Naive B cell (primary cell): ENCODE results near the gene FRY. TPM values are rescaled to one million over a fixed set of nuclear protein-coding genes. Genes with fewer than 3 reads are reported as not detected.
A peak's percentile ranks its signal among the peaks of the same experiment; 100 is the strongest.

ENCODE experiments used
- ATAC-seq, 2 donors: fragments of 150-1000 bp; cut with Tn5 transposase; 2 replicates each; pipeline ENCODE4 v1.10.0; 2021; ENCODE audit warnings: low read depth in 2 of 2, mild to moderate bottlenecking in 2 of 2, moderate library complexity in 2 of 2
- DNase-seq: peaks from one replicate; pipeline ENCODE4 v3.0.0; 2022
- H3K27ac Mint-ChIP-seq, 6 donors: one replicate each; pipeline ENCODE4 v1.8.0; 2020 to 2022; ENCODE audit warnings: mild to moderate bottlenecking in 6 of 6, mixed read lengths in 6 of 6, moderate library complexity in 5 of 6, inconsistent platforms in 2 of 6
- H3K27me3 Mint-ChIP-seq, 3 donors: one replicate each; pipeline ENCODE4 v1.8.0; 2021 to 2022; ENCODE audit warnings: mixed read lengths in 3 of 3, mild to moderate bottlenecking in 1 of 3
- H3K36me3 Mint-ChIP-seq, 2 donors: one replicate each; pipeline ENCODE4 v1.8.0; 2020 to 2022; ENCODE audit warnings: mixed read lengths in 2 of 2, inconsistent platforms in 1 of 2, mild to moderate bottlenecking in 1 of 2
- H3K4me1 Mint-ChIP-seq, 3 donors: one replicate each; pipeline ENCODE4 v1.8.0; 2020 to 2022; ENCODE audit warnings: mixed read lengths in 3 of 3, inconsistent platforms in 1 of 3, mild to moderate bottlenecking in 1 of 3, moderate library complexity in 1 of 3
- H3K4me3 Mint-ChIP-seq, 8 donors: one replicate each; pipeline ENCODE4 v1.8.0; 2020 to 2022; ENCODE audit warnings: mild to moderate bottlenecking in 8 of 8, mixed read lengths in 8 of 8, moderate library complexity in 8 of 8, inconsistent platforms in 2 of 8
- H3K9me3 Mint-ChIP-seq, 7 donors: one replicate each; pipeline ENCODE4 v1.8.0; 2020 to 2022; ENCODE audit warnings: mixed read lengths in 7 of 7, mild to moderate bottlenecking in 5 of 7, inconsistent platforms in 2 of 7, moderate library complexity in 1 of 7
- polyA plus RNA-seq, 6 donors: library from polyadenylated mRNA; unstranded; fragments of 300-500 nt; fragmentation: Illumina TruSeq; gene quantifications; one replicate each; pipeline ENCODE4 v1.2.3, GENCODE V29; 2021; ENCODE audit warnings: low read depth in 6 of 6

FRY gene
- polyA plus RNA-seq, 6 donors from 2014 or later, result 0.33 to 1.4 (median 0.86) TPM

DNA sequence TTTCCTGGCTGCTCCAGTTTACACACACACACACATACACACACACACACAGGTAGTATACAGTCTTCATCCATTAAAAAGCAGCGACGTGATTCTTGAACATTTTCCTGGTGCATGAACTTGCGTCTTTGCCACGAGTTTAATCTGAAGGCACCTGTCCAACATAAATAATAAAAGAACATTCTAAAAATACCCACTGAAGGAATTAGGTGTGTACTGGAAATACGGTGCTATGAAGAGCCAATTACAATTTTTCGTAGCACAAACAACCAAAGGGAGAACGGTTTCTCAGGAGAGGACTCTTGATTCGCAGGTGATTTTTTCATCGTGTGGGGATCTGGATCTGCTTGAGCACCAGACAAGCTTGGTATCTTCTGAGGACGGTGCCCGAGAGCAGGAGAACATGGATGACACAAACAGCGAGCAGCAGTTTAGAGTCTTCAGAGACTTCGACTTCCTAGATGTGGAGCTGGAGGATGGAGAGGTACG is 222.4 kb downstream of the FRY start:
- no peaks in the 10 kb centered on the region for H3K4me1 Mint-ChIP-seq
- H3K4me3 Mint-ChIP-seq, result no peak overlapping the region
- H3K9me3 Mint-ChIP-seq, result no peaks in the 10 kb centered on the region
- DNase-seq (no peak), ATAC-seq (no peak)
- H3K27me3 Mint-ChIP-seq, result no peaks in the 10 kb centered on the region
- H3K27ac Mint-ChIP-seq, result peak overlapping the region in 1 of 6 donors; percentile 3
- H3K36me3 Mint-ChIP-seq, result no peaks in the 10 kb centered on the region

DNA sequence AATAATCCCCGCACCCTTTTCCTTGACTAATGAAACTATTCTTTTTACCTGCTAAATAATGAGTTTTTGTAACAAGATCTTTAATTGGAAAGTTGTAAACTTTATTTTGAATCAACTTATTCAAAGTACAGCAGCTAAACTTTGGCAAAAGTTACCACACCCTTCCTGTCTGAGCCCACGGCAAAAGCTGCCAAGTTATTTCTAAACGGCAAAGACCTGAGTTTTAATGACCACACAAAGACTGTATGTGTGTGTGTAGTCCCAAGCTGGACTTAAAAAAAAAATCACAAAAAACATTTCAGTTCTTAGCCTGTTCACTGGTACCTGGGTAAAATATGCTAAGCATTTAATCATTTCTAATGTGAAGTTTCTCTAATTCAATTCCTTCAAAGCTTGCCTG is 222.8 kb downstream of the FRY start:
- Mint-ChIP-seq H3K4me1 (no peaks in the 10 kb centered on the region), H3K36me3 (no peaks in the 10 kb centered on the region), H3K9me3 (no peaks in the 10 kb centered on the region), H3K4me3 (no peak overlapping the region), H3K27me3 (no peaks in the 10 kb centered on the region), H3K27ac (no peak overlapping the region)
- ATAC-seq (no peak), DNase-seq (no peak)

DNA sequence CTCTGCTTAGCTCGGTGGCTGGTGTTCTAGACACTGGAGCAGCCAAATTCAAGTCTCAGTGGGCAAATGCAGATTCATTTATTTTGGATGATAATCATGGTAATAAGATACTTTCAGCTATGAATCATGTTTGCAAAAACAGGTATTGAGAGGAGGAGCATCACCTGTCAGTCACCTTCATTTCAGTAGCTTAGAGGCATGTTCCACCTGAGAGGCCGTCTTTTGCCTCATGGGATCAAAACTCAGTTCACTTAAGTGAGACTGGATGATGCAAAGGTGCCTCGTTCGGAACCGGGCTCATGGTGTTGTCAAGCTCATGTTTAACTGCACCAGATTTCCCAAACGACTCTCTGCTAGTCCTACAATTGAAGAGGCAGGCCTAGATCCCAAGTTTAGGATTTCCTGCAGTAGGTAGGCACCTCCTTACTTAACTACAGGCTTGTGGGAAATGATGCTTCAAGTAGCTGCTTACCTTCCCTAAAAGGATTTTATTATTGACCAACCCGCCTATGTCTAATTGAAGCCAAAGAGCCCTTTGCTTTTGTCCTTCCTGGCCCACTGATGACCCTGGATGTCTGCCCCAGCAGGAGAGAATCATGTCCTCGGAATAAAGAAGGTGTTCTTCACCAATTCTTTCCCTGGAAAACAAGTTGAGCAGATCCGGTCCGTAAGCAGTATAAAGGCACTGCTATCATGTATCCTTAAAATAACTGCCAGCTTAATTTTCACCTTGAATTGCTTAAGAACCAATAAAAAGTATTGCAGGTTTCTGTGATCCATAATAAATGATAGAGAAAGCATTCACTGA is 223.5 kb downstream of the FRY start:
- H3K27ac Mint-ChIP-seq, result no peak overlapping the region

DNA sequence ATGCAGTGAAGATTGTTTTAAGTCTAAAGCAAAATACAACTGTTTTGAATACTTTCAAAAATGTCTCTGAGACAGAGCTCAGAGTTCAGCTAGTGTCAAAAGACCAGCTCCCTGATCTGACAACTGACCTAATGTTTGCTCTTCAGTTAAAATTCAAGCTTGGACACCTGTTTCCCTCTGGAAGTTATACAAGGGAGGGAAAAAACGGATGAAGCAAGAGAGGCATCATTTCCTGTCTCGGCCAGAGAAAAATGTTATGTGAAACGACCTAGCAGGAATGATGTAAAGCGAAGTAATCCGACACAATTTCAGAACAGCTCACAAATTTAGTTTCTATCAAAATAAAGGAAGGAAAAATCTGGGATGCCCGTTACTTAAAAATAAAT is 224.1 kb downstream of the FRY start:
- H3K36me3 Mint-ChIP-seq, result no peaks in the 10 kb centered on the region
- no peak for ATAC-seq
- H3K4me3 Mint-ChIP-seq, result no peak overlapping the region
- no peak for DNase-seq
- H3K4me1 Mint-ChIP-seq, result no peaks in the 10 kb centered on the region
- no peak overlapping the region for H3K27ac Mint-ChIP-seq
- no peaks in the 10 kb centered on the region for H3K9me3 Mint-ChIP-seq
- H3K27me3 Mint-ChIP-seq, result no peaks in the 10 kb centered on the region

More for the DNA sequence above, 223.5 kb downstream of the FRY start:
- DNase-seq, result no peak
- H3K9me3 Mint-ChIP-seq, result no peaks in the 10 kb centered on the region
- no peaks in the 10 kb centered on the region for H3K27me3 Mint-ChIP-seq
- no peak for ATAC-seq
- no peaks in the 10 kb centered on the region for H3K4me1 Mint-ChIP-seq
- H3K36me3 Mint-ChIP-seq, result no peaks in the 10 kb centered on the region
- no peak overlapping the region for H3K4me3 Mint-ChIP-seq

DNA sequence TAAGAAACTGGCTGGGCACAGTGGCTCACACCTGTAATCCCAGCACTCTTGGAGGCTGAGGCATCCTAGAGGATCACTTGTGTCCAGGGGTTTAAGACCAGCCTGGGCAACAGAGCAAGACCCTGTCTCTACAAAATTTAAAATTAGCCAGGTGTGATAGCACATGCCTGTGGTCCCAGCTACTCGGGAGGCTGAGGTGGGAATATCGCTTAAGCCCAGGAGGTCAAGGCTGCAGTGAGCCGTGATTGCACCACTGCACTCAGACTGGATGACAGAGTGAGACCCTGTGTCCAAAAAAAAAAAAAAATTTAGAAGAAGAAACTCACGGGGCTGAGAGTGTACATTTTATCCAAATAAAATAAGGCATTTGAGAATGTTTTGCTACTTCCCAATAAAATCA is 224.7 kb downstream of the FRY start:
- no peak overlapping the region for H3K4me3 Mint-ChIP-seq
- no peaks in the 10 kb centered on the region for H3K27me3 Mint-ChIP-seq
- no peaks in the 10 kb centered on the region for H3K36me3 Mint-ChIP-seq
- peak overlapping the region in 1 of 6 donors; percentile 3 for H3K27ac Mint-ChIP-seq
- ATAC-seq, result no peak
- no peak for DNase-seq
- no peaks in the 10 kb centered on the region for H3K9me3 Mint-ChIP-seq
- H3K4me1 Mint-ChIP-seq, result no peaks in the 10 kb centered on the region

DNA sequence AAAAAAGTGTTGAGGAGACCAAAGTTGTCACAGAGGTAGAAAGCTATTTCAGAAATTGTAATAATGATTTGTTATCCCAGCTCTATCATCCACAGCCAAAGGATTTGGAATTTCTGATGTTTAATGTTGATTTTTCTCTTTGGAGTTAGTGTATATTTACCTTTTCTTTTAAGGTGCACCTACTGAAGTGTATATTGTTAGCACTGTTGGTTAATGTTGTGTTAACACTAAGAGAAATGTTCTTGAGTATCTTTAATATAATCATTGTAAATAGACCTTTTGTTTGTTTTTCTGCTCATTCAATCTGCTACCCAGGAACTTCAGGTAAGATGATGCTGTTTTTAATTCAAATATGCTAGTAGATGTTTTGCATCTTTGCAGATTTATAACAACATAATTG is 226.1 kb downstream of the FRY start:
- no peak for DNase-seq
- no peak for ATAC-seq
- H3K27ac Mint-ChIP-seq, result no peak overlapping the region
- no peaks in the 10 kb centered on the region for H3K9me3 Mint-ChIP-seq
- no peaks in the 10 kb centered on the region for H3K36me3 Mint-ChIP-seq
- no peaks in the 10 kb centered on the region for H3K4me1 Mint-ChIP-seq
- no peaks in the 10 kb centered on the region for H3K27me3 Mint-ChIP-seq
- no peak overlapping the region for H3K4me3 Mint-ChIP-seq

DNA sequence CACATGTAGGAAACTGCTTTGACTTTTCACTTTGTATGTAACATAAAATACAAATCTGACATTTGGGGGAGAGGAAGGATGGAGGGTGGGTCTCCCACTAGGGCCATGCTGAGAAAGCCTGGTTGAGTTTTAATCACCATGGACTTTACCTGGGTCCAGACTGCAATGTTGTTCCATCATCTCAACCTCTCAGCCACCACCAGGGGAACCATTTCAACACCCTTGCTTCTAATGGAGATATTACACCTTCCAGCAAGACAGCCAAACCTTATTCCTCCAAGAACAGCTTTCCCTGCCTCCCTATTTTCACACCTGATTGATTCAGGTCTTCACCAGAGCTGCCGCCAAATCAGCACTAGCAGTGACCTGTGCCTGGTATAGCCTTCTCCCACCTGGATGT is 227.5 kb downstream of the FRY start:
- no peaks in the 10 kb centered on the region for H3K9me3 Mint-ChIP-seq
- no peak for ATAC-seq
- H3K4me3 Mint-ChIP-seq, result peak overlapping the region in 1 of 8 donors; percentile 42
- no peak overlapping the region for H3K27ac Mint-ChIP-seq
- no peak for DNase-seq
- H3K36me3 Mint-ChIP-seq, result no peaks in the 10 kb centered on the region
- no peaks in the 10 kb centered on the region for H3K27me3 Mint-ChIP-seq
- no peaks in the 10 kb centered on the region for H3K4me1 Mint-ChIP-seq

DNA sequence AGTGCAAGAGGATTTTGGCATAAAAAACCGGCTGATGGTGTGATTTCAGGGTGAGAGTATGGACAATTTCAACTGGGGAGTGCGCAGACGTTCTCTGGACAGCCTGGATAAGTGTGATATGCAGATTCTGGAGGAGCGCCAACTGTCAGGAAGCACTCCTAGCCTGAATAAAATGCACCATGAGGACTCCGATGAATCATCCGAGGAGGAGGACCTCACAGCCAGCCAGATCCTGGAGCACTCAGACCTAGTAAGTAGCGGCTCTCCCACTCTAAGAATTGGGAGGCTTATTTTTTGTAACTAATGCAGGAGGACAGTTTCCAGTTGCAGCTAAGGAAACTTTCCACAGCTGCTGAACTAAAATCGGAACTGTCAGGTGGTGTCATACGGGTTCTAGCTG is 230.0 kb downstream of the FRY start:
- no peaks in the 10 kb centered on the region for H3K4me1 Mint-ChIP-seq
- ATAC-seq (no peak), DNase-seq (no peak)
- no peaks in the 10 kb centered on the region for H3K9me3 Mint-ChIP-seq
- peak overlapping the region in 1 of 6 donors; percentile 8 for H3K27ac Mint-ChIP-seq
- H3K4me3 Mint-ChIP-seq, result no peak overlapping the region
- no peaks in the 10 kb centered on the region for H3K36me3 Mint-ChIP-seq
- H3K27me3 Mint-ChIP-seq, result no peaks in the 10 kb centered on the region

DNA sequence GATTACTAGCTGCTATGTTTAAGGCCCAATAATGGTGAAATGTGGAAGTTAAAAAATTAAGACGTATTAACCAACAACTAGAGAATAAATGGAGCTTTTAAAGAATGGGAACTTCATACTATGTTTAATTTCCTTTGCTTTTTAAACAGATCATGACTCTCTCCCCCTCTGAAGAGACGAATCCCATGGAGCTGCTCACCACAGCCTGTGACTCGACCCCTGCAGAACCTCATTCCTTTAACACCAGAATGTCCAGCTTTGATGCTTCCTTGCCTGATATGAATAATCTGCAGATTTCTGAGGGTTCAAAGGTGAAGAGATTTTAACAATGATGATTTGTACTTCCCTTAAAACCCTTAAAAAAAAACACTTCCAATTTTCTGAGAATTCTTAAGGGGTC is 230.6 kb downstream of the FRY start:
- Mint-ChIP-seq H3K27me3 (no peaks in the 10 kb centered on the region), H3K4me1 (no peaks in the 10 kb centered on the region), H3K27ac (no peak overlapping the region), H3K9me3 (no peaks in the 10 kb centered on the region), H3K36me3 (no peaks in the 10 kb centered on the region), H3K4me3 (no peak overlapping the region)
- ATAC-seq (no peak), DNase-seq (no peak)

DNA sequence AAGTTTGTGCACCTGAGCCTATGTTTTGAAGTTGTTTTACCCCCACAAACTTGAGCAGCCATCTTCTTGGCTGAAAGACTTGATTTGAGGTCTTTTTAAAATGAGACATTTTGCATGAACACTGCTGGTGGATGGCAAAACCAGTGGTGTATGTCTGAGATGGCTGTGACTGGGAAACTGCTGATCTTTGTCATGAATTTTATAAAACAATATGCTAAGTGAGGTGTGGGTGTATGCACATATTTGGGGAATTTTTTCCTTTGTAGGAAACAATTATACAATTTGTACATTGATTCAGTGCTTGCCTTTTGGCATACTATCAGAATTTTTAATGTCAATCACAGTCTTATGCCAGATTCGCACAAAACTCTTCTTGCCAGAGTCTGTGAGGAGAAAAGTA is 231.0 kb downstream of the FRY start:
- H3K27me3 Mint-ChIP-seq, result no peaks in the 10 kb centered on the region
- H3K27ac Mint-ChIP-seq, result no peak overlapping the region
- H3K9me3 Mint-ChIP-seq, result no peaks in the 10 kb centered on the region
- no peaks in the 10 kb centered on the region for H3K36me3 Mint-ChIP-seq
- DNase-seq, result no peak
- no peaks in the 10 kb centered on the region for H3K4me1 Mint-ChIP-seq
- no peak for ATAC-seq
- H3K4me3 Mint-ChIP-seq, result no peak overlapping the region

DNA sequence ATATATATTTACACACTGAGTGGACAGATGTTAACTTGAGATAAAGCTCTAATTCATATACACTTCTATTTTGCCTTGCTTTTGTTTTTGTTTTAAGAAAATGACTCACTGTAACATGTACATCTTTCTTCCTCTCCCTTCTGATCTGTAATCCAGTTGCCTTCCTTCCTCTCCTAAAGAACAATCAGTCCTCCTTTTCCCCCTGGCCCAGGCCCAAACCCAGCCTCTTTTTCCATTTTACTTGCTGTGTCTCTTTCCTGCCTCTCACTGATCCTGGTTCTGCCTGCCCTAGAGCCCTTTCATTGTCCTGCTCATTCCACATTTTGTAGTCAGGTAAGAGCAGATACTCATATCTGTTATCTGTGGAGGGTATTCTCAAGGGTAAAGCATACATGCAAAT is 232.8 kb downstream of the FRY start:
- H3K9me3 Mint-ChIP-seq, result no peaks in the 10 kb centered on the region

DNA sequence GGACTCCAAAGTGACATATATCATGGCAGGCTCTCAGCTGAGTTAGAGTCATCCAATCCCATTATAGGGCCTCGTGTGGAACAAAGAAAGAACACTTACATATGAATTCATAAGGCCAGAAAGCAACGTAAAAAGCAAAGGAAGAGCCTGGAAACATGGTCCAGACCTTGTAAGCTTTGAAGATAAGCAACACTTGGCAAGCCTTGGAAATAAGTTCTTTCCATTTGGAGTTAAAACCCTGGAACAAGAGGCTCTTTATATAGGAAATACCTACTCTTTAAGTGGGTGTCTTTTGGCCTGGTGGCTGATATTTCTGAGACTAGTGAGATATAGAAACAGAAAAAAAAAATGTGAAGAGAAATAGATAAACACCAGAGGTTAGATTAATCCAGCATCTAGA is 234.2 kb downstream of the FRY start:
- no peaks in the 10 kb centered on the region for H3K36me3 Mint-ChIP-seq

More for the DNA sequence above, 232.8 kb downstream of the FRY start:
- no peak for ATAC-seq
- no peaks in the 10 kb centered on the region for H3K4me1 Mint-ChIP-seq
- no peak for DNase-seq
- H3K27me3 Mint-ChIP-seq, result no peaks in the 10 kb centered on the region
- no peak overlapping the region for H3K4me3 Mint-ChIP-seq
- H3K36me3 Mint-ChIP-seq, result no peaks in the 10 kb centered on the region
- H3K27ac Mint-ChIP-seq, result no peak overlapping the region

DNA sequence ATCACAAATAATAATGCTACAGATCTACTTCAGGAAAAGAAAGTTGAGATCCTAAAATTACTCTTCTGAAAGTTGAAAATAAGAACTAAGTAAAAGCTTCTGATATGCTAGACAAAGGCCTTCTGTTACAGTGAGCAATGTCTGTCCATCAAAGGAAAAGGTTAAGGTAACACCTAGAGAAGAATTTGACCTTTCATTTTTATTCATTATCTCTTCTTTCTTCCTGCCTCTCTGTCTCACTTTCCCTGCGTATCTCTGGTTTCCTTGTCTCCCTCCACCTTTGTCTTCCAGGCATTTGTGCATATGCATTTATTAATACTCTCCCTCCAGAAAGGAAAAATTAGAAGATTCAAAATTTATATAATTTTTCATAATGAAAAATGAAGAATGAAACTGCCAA is 234.6 kb downstream of the FRY start:
- Mint-ChIP-seq H3K27ac (no peak overlapping the region), H3K4me1 (no peaks in the 10 kb centered on the region), H3K36me3 (no peaks in the 10 kb centered on the region), H3K9me3 (no peaks in the 10 kb centered on the region), H3K27me3 (no peaks in the 10 kb centered on the region), H3K4me3 (no peak overlapping the region)
- ATAC-seq (no peak), DNase-seq (no peak)

More for the DNA sequence above, 234.2 kb downstream of the FRY start:
- DNase-seq, result no peak
- Mint-ChIP-seq H3K9me3 (no peaks in the 10 kb centered on the region), H3K4me3 (no peak overlapping the region), H3K27ac (peak overlapping the region in 1 of 6 donors; percentile 28), H3K4me1 (no peaks in the 10 kb centered on the region), H3K27me3 (no peaks in the 10 kb centered on the region)
- ATAC-seq, result no peak

DNA sequence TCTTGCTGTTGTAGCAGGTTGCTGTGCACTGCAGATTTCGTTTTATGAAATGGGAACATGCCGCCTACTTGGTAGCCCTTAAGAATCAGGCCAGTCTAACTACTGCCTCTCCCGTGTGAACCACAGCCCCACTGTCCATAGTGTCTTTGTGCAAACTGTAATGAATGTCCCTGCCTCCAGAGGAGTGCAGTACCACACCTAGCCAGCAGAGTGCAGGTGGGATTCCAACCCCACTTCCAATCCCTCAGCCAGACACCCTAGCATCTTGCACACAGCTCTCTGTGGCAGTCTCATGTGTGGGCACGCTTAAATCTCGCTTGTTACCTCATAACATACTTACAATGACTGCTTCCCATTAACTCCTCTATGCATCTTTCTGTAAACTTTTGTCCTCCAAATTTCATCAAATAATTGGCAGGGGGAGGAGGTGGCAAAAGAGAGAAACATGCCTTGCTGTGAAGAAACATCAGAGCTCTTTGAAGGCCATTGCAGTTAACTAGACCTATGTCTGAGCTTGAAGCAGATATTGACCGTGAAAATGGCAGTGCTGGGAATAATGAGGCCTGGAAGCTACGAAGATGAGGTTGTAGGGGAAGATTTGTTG is 236.4 kb downstream of the FRY start:
- peak; percentile 2 for DNase-seq
- Mint-ChIP-seq H3K4me3 (no peak overlapping the region), H3K27ac (no peak overlapping the region), H3K9me3 (no peaks in the 10 kb centered on the region), H3K4me1 (no peaks in the 10 kb centered on the region), H3K27me3 (no peaks in the 10 kb centered on the region), H3K36me3 (no peaks in the 10 kb centered on the region)
- peak in 1 of 2 donors; percentile 62 for ATAC-seq
